Breast epithelium (tissue), 3 donors: ENCODE data around the gene TTLL10.

ENCODE experiments used
- CTCF ChIP-seq, 3 donors: fragments of 450-650 bp; IDR thresholded peaks; one replicate each; pipeline ENCODE4 v1.5.1; 2016 to 2017; ENCODE audit warnings: antibody characterized with exemption in 3 of 3, mild to moderate bottlenecking in 3 of 3, moderate library complexity in 3 of 3
- POLR2A ChIP-seq: fragments of 450-650 bp; IDR thresholded peaks from one replicate; pipeline ENCODE4 v1.6.1; 2016; ENCODE audit warnings: antibody characterized with exemption, mild to moderate bottlenecking, moderate library complexity
- POLR2AphosphoS5 ChIP-seq, 3 donors: sonication (generic); formaldehyde crosslinking; IDR thresholded peaks; one replicate each; pipeline ENCODE4 v1.6.1; 2017; ENCODE audit warnings: antibody characterized with exemption in 3 of 3

- TF ChIP-seq POLR2A, result no peak
- no peak for TF ChIP-seq CTCF (IDR thresholded peaks at IDR 0.05)
- TF ChIP-seq POLR2AphosphoS5 (IDR thresholded peaks at IDR 0.05), result no peak
Measured at GRCh38 chr1:1183833-1184775, 10.4 kb downstream of the TTLL10 start.
